GM12892 (cell line): ENCODE results near the gene CIRBP.

Experiments
- DNase-seq: peaks from one replicate; pipeline ENCODE4 v3.0.0; 2011; ENCODE audit not compliant: insufficient read length
- FAIRE-seq: peaks from 2 replicates; lab custom pipeline; 2011; peaks lifted over from hg19 to GRCh38; lab: Jason Lieb, UNC
- POLR2A ChIP-seq: IDR thresholded peaks from 2 replicates; pipeline ENCODE4 v1.6.1; 2011; ENCODE audit warnings: low read depth, low read length, control low read depth
- POLR2AphosphoS5 ChIP-seq: IDR thresholded peaks from 2 replicates; pipeline ENCODE4 v1.6.1; 2011; ENCODE audit warnings: low read depth, low read length, control low read depth
- TAF1 ChIP-seq: IDR thresholded peaks from 2 replicates; pipeline ENCODE4 v1.6.1; 2011; ENCODE audit warnings: low read depth, mild to moderate bottlenecking, control low read depth, low read length, borderline replicate concordance

CIRBP gene

DNA sequence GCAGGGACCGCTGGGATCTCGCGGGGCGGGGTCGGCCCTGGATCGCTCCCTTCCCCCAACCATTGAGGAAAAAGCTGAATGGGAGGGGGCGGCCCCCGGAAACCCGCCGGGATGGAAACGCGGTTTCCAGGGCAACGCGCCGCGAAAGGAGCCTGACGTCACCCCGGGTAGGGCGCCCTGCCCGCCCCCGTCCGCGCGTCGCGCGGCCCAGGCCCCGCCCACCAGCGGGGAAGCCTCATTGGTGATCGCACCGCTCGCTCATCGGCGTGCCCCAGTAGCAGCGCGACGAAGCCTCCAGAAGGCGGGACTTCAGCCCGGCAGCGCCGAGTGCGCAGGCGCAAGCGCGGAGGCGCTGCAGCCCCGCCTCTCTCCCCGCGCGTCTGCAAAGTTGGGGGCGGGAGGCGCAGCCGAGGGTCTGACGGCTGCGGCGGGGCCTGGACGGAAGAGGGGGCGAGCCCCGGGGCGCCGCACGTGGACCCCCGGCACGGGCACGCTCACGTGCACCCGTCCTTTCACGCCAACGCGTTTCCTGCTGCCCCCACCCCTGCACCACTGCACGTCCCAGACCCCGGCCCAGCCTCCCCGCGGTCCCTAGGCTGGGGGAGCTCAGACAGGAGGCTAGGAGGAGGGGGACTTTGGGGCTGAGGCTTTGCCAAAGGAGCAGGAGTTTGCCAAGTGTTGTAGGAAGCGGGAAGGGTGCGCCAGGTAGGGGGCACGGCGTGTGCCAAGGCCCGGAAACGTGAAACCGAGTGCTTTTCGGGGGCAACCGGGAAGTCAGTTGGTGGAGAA lies 8.2 kb upstream of the CIRBP start:
- peak; percentile 97 for FAIRE-seq
- no peak for TF ChIP-seq POLR2AphosphoS5
- TF ChIP-seq POLR2A, result no peak
- TF ChIP-seq TAF1, result 0 out of 2 replicates have a peak, but pooled peaks have one; percentile 21
- peak; percentile 98 for DNase-seq

DNA sequence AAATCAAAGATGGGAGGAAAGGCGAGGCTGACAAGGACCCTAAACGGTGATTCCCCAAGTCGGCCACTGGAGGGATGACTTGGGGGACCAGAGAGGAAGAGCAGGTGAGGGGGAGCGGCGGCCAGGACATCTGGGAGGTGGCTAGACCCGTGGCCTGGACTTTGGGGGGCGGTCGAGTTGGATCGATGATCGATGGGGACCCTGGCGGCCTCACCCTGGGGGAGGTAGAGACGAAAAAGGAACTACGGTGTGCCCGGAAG lies 7.7 kb upstream of the CIRBP start:
- no peak for TF ChIP-seq POLR2A
- TF ChIP-seq TAF1, result no peak
- TF ChIP-seq POLR2AphosphoS5, result no peak
- no peak for FAIRE-seq
- no peak for DNase-seq

- FAIRE-seq (peak; percentile 70), DNase-seq (no peak)
- TF ChIP-seq POLR2A, result no peak
- no peak for TF ChIP-seq TAF1
- no peak for TF ChIP-seq POLR2AphosphoS5
These were observed 7.1 kb upstream of the CIRBP start for GRCh38 chr19:1261798-1262622.

- TF ChIP-seq POLR2A (no peak), POLR2AphosphoS5 (no peak), TAF1 (no peak)
- FAIRE-seq (peak; percentile 36), DNase-seq (no peak)
These were observed 6.5 kb upstream of the CIRBP start for GRCh38 chr19:1262623-1263123.

GRCh38 chr19:1263188-1263587 lies 5.9 kb upstream of the CIRBP start:
- DNase-seq (no peak), FAIRE-seq (no peak)
- TF ChIP-seq TAF1 (no peak), POLR2A (no peak), POLR2AphosphoS5 (no peak)

DNA sequence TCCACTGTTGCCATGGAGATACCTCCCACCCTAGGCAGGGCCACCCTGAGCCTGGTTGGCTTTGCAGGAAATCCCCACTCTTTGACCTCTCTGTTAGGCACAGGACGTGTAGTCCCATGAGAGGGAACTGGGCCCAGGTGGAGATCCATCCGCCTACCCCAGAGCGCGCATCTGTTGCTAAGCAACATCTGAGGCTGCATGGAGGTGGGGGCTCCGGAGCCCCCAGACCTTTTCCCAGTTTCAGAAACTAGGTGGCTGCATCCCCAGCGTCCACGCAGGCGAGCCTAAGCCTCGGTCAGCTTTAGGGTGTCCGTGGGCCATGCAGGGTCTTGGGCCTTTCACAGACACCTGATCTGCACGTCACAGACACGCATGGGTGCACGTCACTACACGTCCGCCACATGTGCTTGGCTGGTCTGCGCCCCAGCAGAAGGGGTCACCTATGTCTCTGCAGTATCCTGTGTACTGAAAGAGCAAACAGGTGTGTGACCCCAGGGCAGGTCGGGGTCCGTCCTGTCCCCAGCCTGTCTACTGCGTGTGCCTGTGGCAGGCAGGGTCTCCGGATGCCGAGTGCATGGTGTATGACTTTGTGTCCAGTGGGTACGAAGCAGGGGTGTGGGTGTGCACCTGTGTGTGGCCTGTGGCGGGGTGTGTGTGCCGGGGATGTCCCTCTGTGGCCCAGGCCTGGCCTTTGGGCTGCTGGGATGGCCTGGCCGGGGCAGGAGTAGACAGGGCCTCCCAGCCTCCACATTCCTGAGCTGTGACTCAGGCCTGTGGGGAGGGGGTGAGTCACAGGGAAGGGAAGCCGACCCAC lies 4.1 kb upstream of the CIRBP start:
- FAIRE-seq (peak; percentile 82), DNase-seq (no peak)
- TF ChIP-seq TAF1, result no peak
- no peak for TF ChIP-seq POLR2AphosphoS5
- TF ChIP-seq POLR2A, result no peak

DNA sequence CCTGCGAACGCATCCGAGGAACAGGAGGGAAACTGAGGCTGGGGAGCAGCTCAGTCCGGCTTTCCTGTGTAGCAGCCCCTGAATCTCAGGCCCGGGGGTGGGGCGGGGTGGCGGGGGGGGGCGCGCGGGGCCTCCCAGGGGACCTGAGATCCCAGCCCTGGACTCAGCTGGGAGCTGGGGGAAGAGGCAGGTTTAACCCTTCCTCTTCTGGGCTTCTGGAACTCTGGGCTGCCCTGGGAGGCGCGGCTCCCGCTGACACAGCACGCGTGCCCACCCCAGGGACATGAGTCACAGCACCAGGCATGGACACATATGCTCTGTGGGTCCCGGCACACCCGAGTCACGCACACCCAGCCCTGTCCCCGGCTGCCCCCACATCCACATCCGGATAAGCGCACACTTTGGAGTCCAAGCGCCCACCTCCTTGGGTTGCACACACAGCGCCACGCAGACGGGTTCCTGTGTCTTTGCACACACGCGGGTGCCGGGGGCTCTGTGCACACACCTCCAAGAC lies 3.5 kb upstream of the CIRBP start:
- DNase-seq (no peak), FAIRE-seq (no peak)
- TF ChIP-seq POLR2A, result no peak
- no peak for TF ChIP-seq TAF1
- no peak for TF ChIP-seq POLR2AphosphoS5

DNA sequence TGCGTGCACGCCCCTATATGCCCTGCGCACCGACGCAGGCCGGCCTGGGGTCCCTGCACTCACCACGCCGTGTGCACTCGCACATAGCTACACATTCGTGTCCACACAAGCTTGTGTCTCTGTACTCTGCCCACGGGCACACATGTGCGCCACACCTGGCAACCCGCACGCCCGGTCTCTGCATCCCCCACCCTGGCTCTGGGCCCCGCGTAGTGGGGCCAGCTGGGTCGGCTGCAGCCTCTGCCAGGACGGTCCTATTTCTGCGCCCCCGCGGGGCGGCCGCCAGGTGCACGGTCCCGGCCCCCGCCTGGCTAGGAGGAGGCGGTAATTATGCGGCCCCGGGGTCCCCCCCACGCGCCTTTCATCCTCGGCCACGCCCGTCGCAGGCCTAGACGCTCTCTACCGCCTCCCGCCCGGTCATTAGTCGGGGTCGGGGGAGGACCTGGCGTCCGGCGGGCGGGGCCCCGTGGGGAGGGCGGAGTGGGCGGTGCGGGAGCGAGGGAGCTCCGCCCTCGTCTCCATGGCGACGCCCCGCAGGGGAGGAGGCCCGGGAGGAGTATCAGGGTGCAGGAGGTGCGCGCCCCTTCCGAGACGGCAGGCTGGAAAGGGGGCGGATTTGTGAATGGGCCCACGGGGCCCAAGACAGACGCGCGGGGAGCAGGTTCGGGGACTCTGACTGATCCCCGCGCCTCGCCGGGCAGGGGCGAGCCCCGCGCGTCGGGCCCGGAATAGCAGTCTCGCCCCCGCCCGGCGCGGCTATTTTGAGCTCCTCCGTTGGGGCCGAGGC lies 2.8 kb upstream of the CIRBP start:
- TF ChIP-seq POLR2AphosphoS5 (no peak), POLR2A (no peak), TAF1 (no peak)
- FAIRE-seq (peak; percentile 96), DNase-seq (peak; percentile 88)

DNA sequence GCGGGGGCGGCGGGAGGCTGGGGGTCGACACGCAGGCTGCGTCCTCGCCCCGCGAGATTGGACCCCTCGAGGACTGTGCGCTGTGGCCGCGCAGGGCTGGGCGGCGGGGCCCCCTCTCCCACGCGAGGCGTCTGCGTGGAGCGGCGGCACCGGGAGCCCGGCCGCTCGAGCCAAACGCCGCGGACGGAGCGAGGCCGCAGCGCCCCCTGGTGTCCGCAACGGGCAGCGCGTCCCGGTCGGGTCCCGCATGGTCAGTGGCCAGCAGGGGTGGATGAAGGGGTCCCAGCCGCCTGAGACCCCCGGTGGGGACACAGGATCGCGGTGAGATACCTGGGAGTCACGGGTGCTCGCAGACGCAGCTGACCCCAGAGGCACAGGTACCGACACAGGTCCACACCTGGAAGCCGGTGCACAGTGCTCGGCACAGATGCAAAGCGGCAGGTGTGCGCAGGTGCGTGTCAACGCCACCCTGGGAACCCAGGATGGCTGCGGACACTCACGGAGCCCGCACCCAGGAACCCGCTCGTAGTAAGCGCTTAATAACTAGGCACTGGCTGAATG lies 2.1 kb upstream of the CIRBP start:
- FAIRE-seq (peak; percentile 81), DNase-seq (peak; percentile 63)
- no peak for TF ChIP-seq POLR2A
- no peak for TF ChIP-seq POLR2AphosphoS5
- no peak for TF ChIP-seq TAF1

DNA sequence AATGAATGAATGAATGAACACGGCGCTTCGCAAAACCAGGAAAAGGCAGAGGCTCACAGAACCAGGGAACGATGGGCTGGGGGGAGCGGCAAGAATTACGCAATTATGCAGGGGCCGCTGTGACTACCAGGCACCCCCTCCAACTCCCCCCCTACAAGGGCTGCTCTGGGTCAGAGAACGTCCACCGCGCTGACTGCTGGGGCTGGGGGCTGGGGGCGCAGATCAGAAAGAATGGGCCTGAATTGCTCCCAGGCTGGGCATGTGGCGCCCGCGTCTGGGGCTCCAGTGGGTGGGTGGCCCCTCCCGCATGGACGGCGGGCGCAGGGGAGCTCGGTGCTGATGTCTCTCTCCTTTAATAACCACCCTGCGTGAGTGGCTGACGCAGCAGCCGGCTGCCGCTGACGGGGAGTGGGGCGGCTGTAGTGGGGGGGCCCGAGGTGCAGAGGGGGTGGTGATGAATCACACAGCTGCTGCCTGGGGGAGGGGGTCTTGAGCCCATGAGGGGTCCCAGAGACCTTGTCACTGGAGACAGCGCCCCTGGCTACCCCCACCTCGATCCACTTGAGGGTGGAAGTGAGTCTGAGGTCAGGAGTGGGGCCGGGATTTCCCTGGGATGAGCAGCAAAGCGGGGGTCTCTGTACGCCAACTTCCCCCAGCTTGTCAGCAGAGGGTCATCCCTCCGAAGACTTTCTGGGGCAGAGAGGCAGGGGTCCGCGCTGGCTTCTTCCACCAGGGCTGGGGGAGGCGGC lies 1.5 kb upstream of the CIRBP start:
- DNase-seq, result no peak
- TF ChIP-seq TAF1 (no peak), POLR2AphosphoS5 (no peak), POLR2A (no peak)
- FAIRE-seq, result no peak
